ENCODE results near the gene ZNRD2. TPM values are rescaled to one million over a fixed set of nuclear protein-coding genes. Genes with fewer than 3 reads are reported as not detected.

Gene ZNRD2
- total RNA-seq, 1 experiment from 2014 or later: 45.8 TPM

DNA sequence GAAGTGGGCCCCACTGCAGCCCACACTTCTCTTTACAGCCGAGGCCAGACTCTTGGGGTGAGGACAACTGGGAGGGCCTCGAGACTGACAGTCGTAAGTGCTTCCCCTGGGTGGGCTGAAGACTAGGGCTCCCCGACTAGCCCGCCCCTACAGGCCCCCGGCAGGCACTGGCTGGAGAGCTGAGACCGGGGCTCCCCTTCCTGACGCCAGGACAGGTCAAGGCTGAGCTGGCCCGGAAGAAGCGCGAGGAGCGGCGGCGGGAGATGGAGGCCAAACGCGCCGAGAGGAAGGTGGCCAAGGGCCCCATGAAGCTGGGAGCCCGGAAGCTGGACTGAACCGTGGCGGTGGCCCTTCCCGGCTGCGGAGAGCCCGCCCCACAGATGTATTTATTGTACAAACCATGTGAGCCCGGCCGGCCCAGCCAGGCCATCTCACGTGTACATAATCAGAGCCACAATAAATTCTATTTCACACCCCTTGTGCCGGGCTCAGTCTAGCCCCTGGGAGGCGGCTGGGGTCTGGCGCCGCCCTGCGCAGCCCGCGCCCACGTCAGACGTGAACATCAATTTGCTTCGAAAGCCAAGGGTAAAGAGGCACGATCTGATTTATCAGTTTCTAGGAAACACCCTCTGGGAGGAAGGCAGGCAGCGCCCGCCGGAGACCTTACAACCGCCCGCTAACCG lies 31.9 kb upstream of the ZNRD2 start:
- Histone ChIP-seq H3K18ac (ENCODE audit: insufficient read length, low read depth, low read length) (no peak overlapping the region), H3K4ac (ENCODE audit: low read depth, low read length) (no peak overlapping the region), H2AK5ac (ENCODE audit: insufficient read length, low read length) (no peak overlapping the region), H2BK120ac (ENCODE audit: low read depth, low read length, poor library complexity, severe bottlenecking) (no peak overlapping the region), H3K9me3 (ENCODE audit: control insufficient read depth, low read depth, low read length) (no peaks in the 10 kb centered on the region), H3K9ac (ENCODE audit: extremely low read depth, insufficient read length, low read length) (no peak overlapping the region), H3K79me2 (ENCODE audit: insufficient read depth, low read length) (no peaks in the 10 kb centered on the region), H3K27ac (ENCODE audit: insufficient read length, low read depth, low read length) (no peak overlapping the region), H3K56ac (ENCODE audit: insufficient read length, low read depth, low read length) (no peak overlapping the region), H4K91ac (ENCODE audit: insufficient read length, low read depth, low read length) (no peak overlapping the region), H3K23me2 (ENCODE audit: insufficient read length, low read depth, low read length, poor library complexity, severe bottlenecking) (peaks cover 13% of the 10 kb centered on the region), H3T11ph (ENCODE audit: low read length) (no peak overlapping the region), H3K4me2 (ENCODE audit: insufficient read depth, insufficient read length, low read length) (no peak overlapping the region), H3K27me3 (ENCODE audit: insufficient read depth, low read length) (no peaks in the 10 kb centered on the region), H2BK12ac (ENCODE audit: insufficient read length, low read depth, low read length) (no peak overlapping the region), H3K23ac (ENCODE audit: insufficient read length, low read depth, low read length) (no peak overlapping the region), H3K79me1 (ENCODE audit: insufficient read depth, low read depth, low read length, poor library complexity, severe bottlenecking) (no peaks in the 10 kb centered on the region), H4K5ac (ENCODE audit: insufficient read length, low read depth, low read length) (no peak overlapping the region), H4K8ac (replicated peaks; ENCODE audit: insufficient read length, low read depth, low read length) (no peak overlapping the region), H3K14ac (ENCODE audit: insufficient read depth, low read length) (no peak overlapping the region), H2BK15ac (ENCODE audit: low read depth, low read length) (no peak overlapping the region), H3K4me1 (ENCODE audit: insufficient read depth, low read length) (no peaks in the 10 kb centered on the region), H4K20me1 (ENCODE audit: control insufficient read depth, insufficient read depth, insufficient read length) (peaks cover 2% of the 10 kb centered on the region), H2BK5ac (ENCODE audit: insufficient read length, low read length) (no peak overlapping the region), H2AFZ (ENCODE audit: low read length) (no peak overlapping the region), H2BK20ac (ENCODE audit: low read depth, low read length, poor library complexity, severe bottlenecking) (no peak overlapping the region)
- no peak for DNase-seq
- H3K4me3 Mint-ChIP-seq: peak overlapping the region; percentile 27 to 44; a peak in 2 of 5 replicates
- peaks cover 2 to 9% of the 10 kb centered on the region in 2 experiments; a peak in 3 of 4 replicates for H3K4me1 Mint-ChIP-seq
- peaks cover 0 to 30% (median 23%) of the 10 kb centered on the region in 3 experiments for H3K36me3 Mint-ChIP-seq (ENCODE audit: insufficient read depth in 1 of 3, low read depth in 3 of 3)
- no peak overlapping the region for H3K27ac Mint-ChIP-seq
- H3K9me3 Mint-ChIP-seq: no peaks in the 10 kb centered on the region
- TF ChIP-seq, protein P1, sequence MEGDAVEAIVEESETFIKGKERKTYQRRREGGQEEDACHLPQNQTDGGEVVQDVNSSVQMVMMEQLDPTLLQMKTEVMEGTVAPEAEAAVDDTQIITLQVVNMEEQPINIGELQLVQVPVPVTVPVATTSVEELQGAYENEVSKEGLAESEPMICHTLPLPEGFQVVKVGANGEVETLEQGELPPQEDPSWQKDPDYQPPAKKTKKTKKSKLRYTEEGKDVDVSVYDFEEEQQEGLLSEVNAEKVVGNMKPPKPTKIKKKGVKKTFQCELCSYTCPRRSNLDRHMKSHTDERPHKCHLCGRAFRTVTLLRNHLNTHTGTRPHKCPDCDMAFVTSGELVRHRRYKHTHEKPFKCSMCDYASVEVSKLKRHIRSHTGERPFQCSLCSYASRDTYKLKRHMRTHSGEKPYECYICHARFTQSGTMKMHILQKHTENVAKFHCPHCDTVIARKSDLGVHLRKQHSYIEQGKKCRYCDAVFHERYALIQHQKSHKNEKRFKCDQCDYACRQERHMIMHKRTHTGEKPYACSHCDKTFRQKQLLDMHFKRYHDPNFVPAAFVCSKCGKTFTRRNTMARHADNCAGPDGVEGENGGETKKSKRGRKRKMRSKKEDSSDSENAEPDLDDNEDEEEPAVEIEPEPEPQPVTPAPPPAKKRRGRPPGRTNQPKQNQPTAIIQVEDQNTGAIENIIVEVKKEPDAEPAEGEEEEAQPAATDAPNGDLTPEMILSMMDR (conservative IDR thresholded peaks at IDR 0.05): no peak
- WGBS (ENCODE audit: extremely low coverage, insufficient read length, low lambda C conversion rate): no CpG with 5 or more reads among the region's 43 CpGs
- peaks cover 30% of the 10 kb centered on the region for H3K27me3 Mint-ChIP-seq (ENCODE audit: low read depth)

Data from H9 (cell line).